ENCODE data around the gene ASPSCR1. TPM values are rescaled to one million over a fixed set of nuclear protein-coding genes. Genes with fewer than 3 reads are reported as not detected.

ASPSCR1 gene
- total and polyA plus RNA-seq, 10 of the 15 experiments (the other 5 are each of a cell fraction or from before 2014, with no cell fraction given): 1.5 to 48.4 (median 25.4) TPM

DNA sequence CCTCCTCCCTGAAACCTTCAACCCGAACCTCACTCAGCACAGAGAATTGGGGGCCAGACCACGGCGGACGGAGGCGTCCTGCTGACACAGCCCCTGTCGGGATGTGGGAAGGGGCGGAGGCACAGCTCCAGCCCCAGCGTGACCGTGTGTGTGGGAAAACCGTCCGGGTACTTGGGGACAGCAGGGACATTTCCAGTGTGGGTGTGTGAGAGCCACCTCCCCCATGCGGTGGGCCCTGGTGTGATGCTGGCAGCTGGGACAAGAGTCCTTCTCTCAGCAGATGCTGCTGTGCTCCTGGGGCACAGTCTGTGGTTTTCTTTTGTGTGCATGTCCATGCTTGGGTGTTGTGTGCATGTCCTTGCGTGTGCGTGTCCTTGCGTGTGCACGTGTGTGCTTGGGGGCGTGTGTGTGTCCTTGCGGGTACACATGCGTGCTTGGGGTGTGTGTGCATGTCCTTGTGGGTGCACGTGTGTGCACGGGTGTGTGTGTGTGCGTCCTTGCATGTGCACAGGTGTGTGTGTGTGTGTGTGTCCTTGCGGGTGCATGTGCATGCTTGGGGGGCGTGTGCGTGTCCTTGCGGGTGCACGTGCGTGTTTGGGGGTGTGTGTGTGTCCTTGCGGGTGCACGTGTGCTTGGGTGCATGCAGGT lies 28.4 kb downstream of the ASPSCR1 start:
- ChIA-PET POLR2A (no interaction called here), RAD21 (ENCODE audit: unreplicated experiment) (no interaction called here), SMC1A (ENCODE audit: uncharacterized antibody, unreplicated experiment) (no interaction called here), CTCF (interaction anchor here (1.2 kb wide), 1 partner anchor 15 kb away, joined by 4 read pairs; no protein-coding TSS in a partner anchor)
- no peaks in the 10 kb centered on the region for H3K79me2 ChIP-seq (ENCODE audit: control insufficient read depth, insufficient read depth, low read length)
- DNase-seq (ENCODE audit: low read depth, low spot score) (no peak), FAIRE-seq (no peak), ATAC-seq (no peak)
- no TSS peak for BruUV-seq (replicated peaks)
- no peaks in the 10 kb centered on the region for H3K9me3 ChIP-seq (replicated peaks; ENCODE audit: control insufficient read depth, insufficient read depth, low read length)
- intact Hi-C loops (cut with micrococcal nuclease; ENCODE audit: unreplicated experiment) (no loop called here), in situ Hi-C loops (cut with MboI) (no loop called here)
- no peaks in the 10 kb centered on the region for H4K20me1 ChIP-seq (ENCODE audit: control insufficient read depth, insufficient read depth)
- H3K27ac ChIP-seq (ENCODE audit: control insufficient read depth, insufficient read depth): no peak overlapping the region
- no peaks in the 10 kb centered on the region for H3K36me3 ChIP-seq (ENCODE audit: control insufficient read depth in 2 of 2, insufficient read depth in 2 of 2, low read length in 1 of 2)
- no peaks in the 10 kb centered on the region for H3K4me1 ChIP-seq (ENCODE audit: control insufficient read depth, insufficient read depth, low read length)
- no peak overlapping the region for H3K9ac ChIP-seq (ENCODE audit: control insufficient read depth, insufficient read depth, low read length)
- TF ChIP-seq SMAD1 (IDR thresholded peaks at IDR 0.05; ENCODE audit: low read depth, partially characterized antibody) (no peak), POLR2A (IDR thresholded peaks at IDR 0.05; ENCODE audit: low read depth, low read length) (peak; percentile 43; the same call in 1 of the 2 replicates)
- no peaks in the 10 kb centered on the region for H3K27me3 ChIP-seq (replicated peaks in 1 of 2; ENCODE audit: control insufficient read depth in 2 of 2, insufficient read depth in 2 of 2, low read length in 1 of 2)
- 85% methylated on average over 29 of the region's 30 CpGs for WGBS (ENCODE audit: insufficient coverage, insufficient replicate concordance, low lambda C conversion rate, missing lambda C conversion rate)
- no peak overlapping the region for H3K4me3 ChIP-seq
- no peak overlapping the region for H2AFZ ChIP-seq (ENCODE audit: control insufficient read depth, low read depth, low read length)
- H3K4me2 ChIP-seq (ENCODE audit: control insufficient read depth, insufficient read depth): no peak overlapping the region

DNA sequence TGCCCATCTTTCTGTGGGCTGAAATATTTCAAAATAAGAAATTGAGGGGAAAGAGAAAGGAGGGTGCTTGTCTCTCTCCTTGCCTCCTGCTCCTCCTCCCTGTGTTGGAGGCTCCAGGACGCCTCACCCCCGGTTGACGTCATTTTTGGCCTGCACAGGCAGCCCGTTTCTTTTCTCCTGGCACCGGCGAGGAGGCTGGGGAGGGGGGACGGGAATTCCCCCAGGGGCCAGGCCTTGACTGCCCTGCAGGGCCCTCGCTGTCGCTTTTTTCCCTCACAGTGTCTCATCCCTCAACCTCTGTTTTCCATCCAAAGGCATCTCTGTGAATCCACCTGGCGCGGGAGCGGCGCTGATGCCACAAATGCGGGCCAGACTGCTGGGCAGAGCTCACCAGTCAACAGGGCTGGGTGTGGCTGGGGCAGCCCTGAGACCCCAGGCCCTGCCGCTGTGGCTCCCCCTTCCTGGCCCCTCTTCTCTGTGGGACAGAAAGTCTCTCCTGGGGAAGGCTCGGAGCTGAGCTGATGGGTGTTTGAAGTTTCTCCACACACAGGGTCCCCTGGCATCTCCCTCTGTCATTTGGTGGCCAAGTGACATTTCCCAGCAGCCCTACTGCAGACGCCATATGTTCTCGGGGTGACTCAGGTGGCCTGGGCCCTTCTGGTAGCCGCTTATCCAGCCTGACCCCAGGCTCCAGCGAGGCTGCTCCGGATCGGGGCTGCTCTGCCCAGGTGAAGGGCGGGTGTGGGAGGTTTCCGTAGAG lies 29.2 kb downstream of the ASPSCR1 start:
- ChIA-PET RAD21 (ENCODE audit: unreplicated experiment) (no interaction called here), SMC1A (ENCODE audit: uncharacterized antibody, unreplicated experiment) (no interaction called here), CTCF (no interaction called here), POLR2A (no interaction called here)
- Histone ChIP-seq H3K4me1 (ENCODE audit: control insufficient read depth, insufficient read depth, low read length) (no peaks in the 10 kb centered on the region), H3K79me2 (ENCODE audit: control insufficient read depth, insufficient read depth, low read length) (no peaks in the 10 kb centered on the region), H3K27ac (ENCODE audit: control insufficient read depth, insufficient read depth) (no peak overlapping the region), H3K4me2 (ENCODE audit: control insufficient read depth, insufficient read depth) (no peak overlapping the region), H4K20me1 (ENCODE audit: control insufficient read depth, insufficient read depth) (no peaks in the 10 kb centered on the region), H3K27me3 (replicated peaks in 1 of 2; ENCODE audit: control insufficient read depth in 2 of 2, insufficient read depth in 2 of 2, low read length in 1 of 2) (no peaks in the 10 kb centered on the region), H3K36me3 (ENCODE audit: control insufficient read depth in 2 of 2, insufficient read depth in 2 of 2, low read length in 1 of 2) (no peaks in the 10 kb centered on the region), H2AFZ (ENCODE audit: control insufficient read depth, low read depth, low read length) (no peak overlapping the region), H3K4me3 (no peak overlapping the region), H3K9me3 (replicated peaks; ENCODE audit: control insufficient read depth, insufficient read depth, low read length) (no peaks in the 10 kb centered on the region), H3K9ac (ENCODE audit: control insufficient read depth, insufficient read depth, low read length) (no peak overlapping the region)
- WGBS (ENCODE audit: insufficient coverage, insufficient replicate concordance, low lambda C conversion rate, missing lambda C conversion rate): 80% methylated on average over 22 of the region's 24 CpGs
- ATAC-seq (no peak), DNase-seq (ENCODE audit: low read depth, low spot score) (no peak), FAIRE-seq (no peak)
- intact Hi-C loops (cut with micrococcal nuclease; ENCODE audit: unreplicated experiment) (no loop called here), in situ Hi-C loops (cut with MboI) (no loop called here)
- no TSS peak for BruUV-seq (replicated peaks)
- TF ChIP-seq SIN3A (IDR thresholded peaks at IDR 0.05; ENCODE audit: low read depth, low read length) (no peak), EED (IDR thresholded peaks at IDR 0.05; ENCODE audit: low read depth) (no peak), MEF2A (IDR thresholded peaks at IDR 0.05; ENCODE audit: insufficient read depth, low read depth, low read length) (no peak)
